Neuronal stem cell (in vitro differentiated cells): ENCODE data around the gene HSF2. TPM values are rescaled to one million over a fixed set of nuclear protein-coding genes. Genes with fewer than 3 reads are reported as not detected.

Experiments
- DNase-seq: peaks from one replicate; pipeline ENCODE4 v3.0.0-alpha.2; 2013; ENCODE audit warnings: low spot score
- H2AFZ ChIP-seq: one replicate; pipeline ENCODE4 v1.6.1; 2013; ENCODE audit warnings: mild to moderate bottlenecking, low read length, inconsistent platforms
- H2AK5ac ChIP-seq: 2 replicates; pipeline ENCODE4 v1.6.1; 2013; ENCODE audit warnings: low read depth, mild to moderate bottlenecking, inconsistent platforms, low read length, moderate library complexity, mixed read lengths
- H2BK120ac ChIP-seq: 2 replicates; pipeline ENCODE4 v1.6.1; 2013; ENCODE audit warnings: low read depth, mild to moderate bottlenecking, inconsistent platforms, low read length, moderate library complexity, mixed read lengths
- H2BK12ac ChIP-seq: one replicate; pipeline ENCODE4 v1.6.1; 2013; ENCODE audit warnings: low read length, inconsistent platforms
- H2BK15ac ChIP-seq: 2 replicates; pipeline ENCODE4 v1.6.1; 2013; ENCODE audit warnings: mild to moderate bottlenecking, low read length, inconsistent platforms, mixed read lengths
- H2BK5ac ChIP-seq: one replicate; pipeline ENCODE4 v1.6.1; 2013; ENCODE audit warnings: inconsistent platforms, mild to moderate bottlenecking, low read length, moderate library complexity
- H3K14ac ChIP-seq: one replicate; pipeline ENCODE4 v1.6.1; 2013; ENCODE audit warnings: low read length, inconsistent platforms
- H3K18ac ChIP-seq: 2 replicates; pipeline ENCODE4 v1.6.1; 2013; ENCODE audit warnings: low read length, inconsistent platforms
- H3K23ac ChIP-seq: 2 replicates; pipeline ENCODE4 v1.6.1; 2013; ENCODE audit warnings: low read depth, mild to moderate bottlenecking, mixed read lengths, low read length, inconsistent platforms; ENCODE audit not compliant: poor library complexity
- H3K27ac ChIP-seq: replicated peaks from 3 replicates; pipeline ENCODE4 v1.5.1; 2013; ENCODE audit warnings: low read length, inconsistent platforms
- H3K27me3 ChIP-seq, 3 experiments: 2 replicates each; pipeline ENCODE4 v1.6.1; 2013; ENCODE audit warnings: low read length in 3 of 3, mild to moderate bottlenecking in 2 of 3, inconsistent platforms in 1 of 3, low read depth in 1 of 3, mixed read lengths in 1 of 3, moderate library complexity in 1 of 3; ENCODE audit not compliant: control insufficient read depth in 3 of 3, insufficient read depth in 3 of 3
- H3K36me3 ChIP-seq, 2 donors: replicated peaks in 1 of 2; 2 replicates each; pipeline ENCODE4 v1.6.1; 2013; ENCODE audit warnings: low read length in 2 of 2; ENCODE audit not compliant: control insufficient read depth in 2 of 2, insufficient read depth in 2 of 2
- H3K4ac ChIP-seq: 2 replicates; pipeline ENCODE4 v1.6.1; 2013; ENCODE audit warnings: inconsistent platforms, mild to moderate bottlenecking, low read length, moderate library complexity
- H3K4me1 ChIP-seq, 2 donors: 1 replicate in 1 of 2; 2 replicates in 1 of 2; pipeline ENCODE4 v1.6.1; 2013; ENCODE audit warnings: low read length in 2 of 2, low read depth in 1 of 2; ENCODE audit not compliant: control insufficient read depth in 2 of 2, insufficient read depth in 1 of 2
- H3K4me2 ChIP-seq: one replicate; pipeline ENCODE4 v1.6.1; 2013; ENCODE audit warnings: mild to moderate bottlenecking, low read length, inconsistent platforms; ENCODE audit not compliant: insufficient read depth, poor library complexity, severe bottlenecking
- H3K4me3 ChIP-seq, 2 donors: 2 replicates each; pipeline ENCODE4 v1.5.1; 2013; ENCODE audit warnings: low read length in 2 of 2, mild to moderate bottlenecking in 2 of 2, inconsistent platforms in 1 of 2, moderate library complexity in 1 of 2
- H3K79me1 ChIP-seq: one replicate; pipeline ENCODE4 v1.6.1; 2013; ENCODE audit warnings: low read depth, mild to moderate bottlenecking, inconsistent platforms, low read length, moderate library complexity
- H3K9ac ChIP-seq: one replicate; pipeline ENCODE4 v1.6.1; 2013; ENCODE audit warnings: mild to moderate bottlenecking, low read depth, low read length, inconsistent platforms; ENCODE audit not compliant: poor library complexity
- H3K9me3 ChIP-seq, 2 donors: replicated peaks in 1 of 2; 2 replicates each; pipeline versions ENCODE3 to v1.6.1; 2013; ENCODE audit warnings: low read length in 2 of 2, mild to moderate bottlenecking in 2 of 2, inconsistent platforms in 1 of 2, low read depth in 1 of 2, mixed read lengths in 1 of 2, moderate library complexity in 1 of 2; ENCODE audit not compliant: control insufficient read depth in 2 of 2, insufficient read depth in 1 of 2
- H4K8ac ChIP-seq: one replicate; pipeline ENCODE4 v1.6.1; 2013; ENCODE audit warnings: low read depth, mild to moderate bottlenecking, inconsistent platforms, low read length, moderate library complexity
- H4K91ac ChIP-seq: one replicate; pipeline ENCODE4 v1.6.1; 2013; ENCODE audit warnings: low read length, low read depth, mild to moderate bottlenecking, inconsistent platforms; ENCODE audit not compliant: poor library complexity
- WGBS, 2 donors: extraction: QIAGEN DNeasy Blood & Tissue Kit; methylation state at CpG; one replicate each; pipeline ENCODE4 v1.1.7; 2013; ENCODE audit warnings: missing lambda C conversion rate in 2 of 2, mixed read lengths in 1 of 2; ENCODE audit not compliant: insufficient read length in 2 of 2, insufficient replicate concordance in 1 of 2; ENCODE audit errors: extremely low coverage in 2 of 2; 5-methylcytosine and 5-hydroxymethylcytosine counted together
- polyA plus RNA-seq, 2 experiments: library from polyadenylated mRNA; stranded (reverse); fragments of 200-250 nt; gene quantifications; one replicate each; pipeline ENCODE4 v1.2.3, GENCODE V29; 2013

The HSF2 gene
- 36.5 TPM for polyA plus RNA-seq (2013, experiment 1 of 2)
- 36.6 TPM for polyA plus RNA-seq (2013, experiment 2 of 2)

DNA sequence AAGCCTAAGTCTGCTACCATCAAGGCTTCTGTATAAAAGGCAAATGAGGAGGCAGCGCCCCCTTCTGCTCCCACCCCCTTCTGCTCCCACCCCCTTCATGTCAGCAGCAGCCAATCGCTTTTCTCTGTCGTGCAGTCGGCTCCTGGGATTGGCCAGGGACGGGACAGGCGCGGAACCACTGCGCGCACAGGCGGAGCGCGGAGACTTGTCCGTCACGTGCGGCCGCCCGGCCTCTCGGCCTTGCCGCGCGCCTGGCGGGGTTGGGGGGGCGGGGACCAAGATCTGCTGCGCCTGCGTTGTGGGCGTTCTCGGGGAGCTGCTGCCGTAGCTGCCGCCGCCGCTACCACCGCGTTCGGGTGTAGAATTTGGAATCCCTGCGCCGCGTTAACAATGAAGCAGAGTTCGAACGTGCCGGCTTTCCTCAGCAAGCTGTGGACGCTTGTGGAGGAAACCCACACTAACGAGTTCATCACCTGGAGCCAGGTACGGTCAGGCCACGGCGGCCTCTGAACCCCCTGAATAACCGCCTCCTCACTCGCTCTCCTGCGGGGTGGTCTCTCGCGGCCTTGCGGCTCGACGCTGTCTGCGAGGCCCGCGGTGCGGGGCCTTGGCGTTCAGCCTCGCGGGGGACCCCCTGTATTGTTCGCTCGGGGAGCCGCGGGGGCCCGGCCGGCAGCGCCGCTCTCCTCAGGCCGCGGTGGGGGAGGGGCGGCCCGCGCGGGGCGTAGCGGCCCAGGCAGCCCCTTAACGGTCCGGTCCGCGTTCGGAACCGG is at the start of gene HSF2:
Gene HSF2 (plus strand): TSS at position 305 of the 773 bp plus-strand sequence. CDS start 86 bp downstream, at position 391.
- WGBS, 2 donors, result no CpG with 5 or more reads among the region's 82 CpGs

DNA sequence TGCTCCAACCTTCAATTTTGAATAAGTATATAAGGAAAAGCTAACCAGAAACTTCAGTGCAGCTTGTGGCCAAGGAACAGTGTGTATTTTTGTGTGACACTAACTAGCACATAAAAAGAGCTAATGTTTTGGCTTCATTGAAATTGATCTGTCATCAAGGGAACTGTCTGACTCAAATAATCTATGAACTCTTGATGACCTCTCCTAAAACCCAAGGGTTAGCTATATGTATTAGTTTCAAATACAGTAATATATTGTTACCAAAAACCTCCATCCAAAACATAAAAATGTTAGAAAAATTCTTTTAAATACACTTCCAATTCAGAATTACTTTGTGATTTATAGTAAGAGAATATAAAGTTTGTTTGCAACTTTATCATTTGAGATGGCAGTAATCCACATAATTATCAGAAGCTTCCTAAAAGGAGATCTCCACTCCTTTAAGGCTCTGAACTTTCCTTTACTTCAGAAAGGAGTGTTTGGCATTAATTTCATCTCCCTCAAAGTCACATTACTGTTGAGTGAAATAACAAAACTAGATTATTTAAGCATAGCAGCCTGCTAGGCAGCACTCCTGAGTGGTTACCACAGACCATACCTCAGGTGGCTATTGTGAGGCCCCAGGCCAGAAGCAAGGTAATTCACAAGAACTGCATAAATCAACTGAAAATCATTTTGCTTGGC is 46.3 kb upstream of the HSF2 start:
- no peak overlapping the region for H2BK120ac ChIP-seq
- no peak overlapping the region for H3K14ac ChIP-seq
- no peak overlapping the region for H3K27ac ChIP-seq
- H3K4me3 ChIP-seq, result no peak overlapping the region
- no peaks in the 10 kb centered on the region for H3K79me1 ChIP-seq
- DNase-seq, result no peak
- no peak overlapping the region for H2AFZ ChIP-seq
- no peak overlapping the region for H3K4ac ChIP-seq
- no peak overlapping the region for H2AK5ac ChIP-seq
- H3K18ac ChIP-seq, result no peak overlapping the region
- H3K4me2 ChIP-seq, result no peak overlapping the region
- H2BK12ac ChIP-seq, result no peak overlapping the region
- H3K4me1 ChIP-seq, result no peaks in the 10 kb centered on the region
- no peaks in the 10 kb centered on the region for H3K36me3 ChIP-seq
- H4K91ac ChIP-seq, result no peak overlapping the region
- H4K8ac ChIP-seq, result no peak overlapping the region
- no peaks in the 10 kb centered on the region for H3K27me3 ChIP-seq
- no peak overlapping the region for H3K23ac ChIP-seq
- H2BK15ac ChIP-seq, result no peak overlapping the region
- no peak overlapping the region for H2BK5ac ChIP-seq
- H3K9me3 ChIP-seq, result no peaks in the 10 kb centered on the region
- no peak overlapping the region for H3K9ac ChIP-seq

More for the DNA sequence above, at the start of gene HSF2:
- Histone ChIP-seq H3K14ac (peak within 1 kb of the TSS; percentile 96), H2BK5ac (peak within 1 kb of the TSS; percentile 99), H3K27me3 (no peaks in the 10 kb centered on the region), H3K18ac (peak within 1 kb of the TSS; percentile 99), H2AFZ (peak within 1 kb of the TSS; percentile 96), H2BK12ac (no peak within 1 kb of the TSS), H3K9ac (peak within 1 kb of the TSS; percentile 99), H3K79me1 (peaks cover 5% of the 10 kb centered on the region), H3K27ac (peak within 1 kb of the TSS; percentile 81), H4K8ac (peak within 1 kb of the TSS; percentile 82), H2BK120ac (no peak within 1 kb of the TSS), H2BK15ac (no peak within 1 kb of the TSS), H3K4me2 (peak within 1 kb of the TSS; percentile 57), H3K4ac (peak within 1 kb of the TSS; percentile 89), H2AK5ac (peak within 1 kb of the TSS; percentile 93), H3K9me3 (peaks cover 0 to 3% of the 10 kb centered on the region in 2 donors), H3K23ac (peak within 1 kb of the TSS; percentile 95), H3K36me3 (peaks cover 0 to 18% of the 10 kb centered on the region in 2 donors), H4K91ac (no peak within 1 kb of the TSS), H3K4me1 (peaks cover 3 to 5% of the 10 kb centered on the region in 2 donors), H3K4me3 (peak within 1 kb of the TSS; percentile 84 to 100)
- peak; percentile 91 for DNase-seq

- Histone ChIP-seq H3K36me3 (no peaks in the 10 kb centered on the region), H2BK5ac (no peak overlapping the region), H3K4me2 (no peak overlapping the region), H3K18ac (no peak overlapping the region), H3K23ac (no peak overlapping the region), H3K9me3 (no peaks in the 10 kb centered on the region), H3K27ac (no peak overlapping the region), H3K4ac (no peak overlapping the region), H3K9ac (no peak overlapping the region), H4K8ac (no peak overlapping the region), H3K79me1 (no peaks in the 10 kb centered on the region), H3K14ac (no peak overlapping the region), H2BK12ac (no peak overlapping the region), H2AK5ac (no peak overlapping the region), H3K27me3 (no peaks in the 10 kb centered on the region), H3K4me1 (no peaks in the 10 kb centered on the region), H4K91ac (no peak overlapping the region), H2BK15ac (no peak overlapping the region), H2AFZ (no peak overlapping the region), H3K4me3 (no peak overlapping the region), H2BK120ac (no peak overlapping the region)
- no peak for DNase-seq
- no CpG with 5 or more reads among the region's 11 CpGs for WGBS, 2 donors
Observed at GRCh38 chr6:122360809-122361208, 38.6 kb upstream of the HSF2 start.

GRCh38 chr6:122361314-122361979 is 38.0 kb upstream of the HSF2 start:
- Histone ChIP-seq H3K79me1 (no peaks in the 10 kb centered on the region), H3K4me3 (peak overlapping the region in 1 of 2 donors; percentile 21), H3K18ac (no peak overlapping the region), H3K4me1 (no peaks in the 10 kb centered on the region), H3K4ac (no peak overlapping the region), H2BK120ac (no peak overlapping the region), H2AFZ (no peak overlapping the region), H3K23ac (no peak overlapping the region), H3K9me3 (no peaks in the 10 kb centered on the region), H2BK12ac (no peak overlapping the region), H3K4me2 (no peak overlapping the region), H4K91ac (no peak overlapping the region), H3K27ac (no peak overlapping the region), H2AK5ac (no peak overlapping the region), H3K9ac (no peak overlapping the region), H3K14ac (no peak overlapping the region), H3K27me3 (no peaks in the 10 kb centered on the region), H2BK5ac (no peak overlapping the region), H4K8ac (no peak overlapping the region), H3K36me3 (no peaks in the 10 kb centered on the region), H2BK15ac (no peak overlapping the region)
- DNase-seq, result no peak
- WGBS, 2 donors, result no CpG with 5 or more reads among the region's 15 CpGs
